ENCODE results near the gene PLEKHG4B.
"Not testable (repeated sequence)": the region's sequence is repeated elsewhere in the genome, so short reads cannot be mapped to it uniquely, and the experiment has no call there.

PLEKHG4B gene

DNA sequence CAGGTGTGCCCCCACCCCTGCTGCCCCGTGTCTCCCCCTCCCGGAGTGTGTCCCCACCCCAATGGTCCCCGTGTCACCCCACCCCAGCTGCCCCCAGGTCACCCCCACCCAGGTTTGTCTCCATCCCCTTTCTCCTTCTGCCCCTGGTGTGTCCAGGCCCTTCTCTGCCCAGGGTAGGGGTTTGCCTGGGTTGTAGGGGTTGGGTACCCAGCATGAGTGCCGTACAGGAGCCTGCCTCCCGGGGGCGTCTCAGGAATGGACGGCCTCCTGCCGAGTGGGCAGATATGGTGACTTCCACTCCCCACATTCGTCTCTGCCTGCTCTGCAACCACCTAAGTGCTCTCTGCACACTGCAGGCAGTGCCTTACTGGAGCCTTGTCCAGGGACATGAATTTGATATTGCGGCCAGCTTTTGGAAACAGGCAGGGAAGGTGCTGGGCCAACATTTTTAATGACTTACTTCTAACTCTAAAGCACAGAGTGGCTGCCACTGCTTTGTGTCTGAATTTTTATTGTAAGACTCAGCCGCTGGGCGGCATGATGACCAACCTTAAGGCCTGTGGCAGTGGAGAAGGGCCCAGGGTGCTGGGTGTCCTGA lies 106.0 kb downstream of the PLEKHG4B start:
- in situ Hi-C loops (cut with MboI; ENCODE audit: low sequenced_read_pairs): no loop called here

DNA sequence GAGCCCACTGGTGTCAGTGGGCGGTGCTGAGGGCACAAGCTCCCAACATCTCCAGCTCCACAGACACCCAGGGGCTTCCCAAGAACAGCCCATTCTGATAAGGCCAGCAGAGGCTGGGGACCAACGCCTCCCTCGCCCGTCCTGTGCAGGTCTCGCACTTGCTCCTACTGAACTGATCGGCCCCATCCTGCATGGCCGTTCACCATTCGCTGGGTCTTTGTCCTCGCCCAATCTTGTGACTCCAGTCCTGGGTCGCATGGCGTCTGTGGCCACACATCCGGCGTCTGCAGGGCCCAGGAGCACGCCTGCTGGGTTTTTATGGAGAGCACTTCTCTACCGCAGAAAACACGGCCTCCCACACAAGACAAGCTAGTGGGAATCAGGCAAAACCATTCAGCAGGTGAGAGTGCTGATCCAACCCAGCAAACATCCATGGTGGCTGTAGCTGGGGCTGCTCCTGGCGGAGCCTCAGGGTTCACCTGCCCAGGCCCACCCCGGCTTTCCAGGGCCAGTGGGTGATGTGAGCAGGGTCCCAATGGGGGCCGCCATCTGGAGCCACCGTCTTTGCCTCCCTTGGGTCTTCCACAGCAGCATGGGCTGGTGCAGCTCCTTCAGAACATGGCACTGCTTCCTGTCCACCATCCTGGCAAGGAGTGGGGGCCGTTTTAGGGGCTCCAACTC lies 106.7 kb downstream of the PLEKHG4B start:
- in situ Hi-C loops (cut with MboI; ENCODE audit: low sequenced_read_pairs): no loop called here

DNA sequence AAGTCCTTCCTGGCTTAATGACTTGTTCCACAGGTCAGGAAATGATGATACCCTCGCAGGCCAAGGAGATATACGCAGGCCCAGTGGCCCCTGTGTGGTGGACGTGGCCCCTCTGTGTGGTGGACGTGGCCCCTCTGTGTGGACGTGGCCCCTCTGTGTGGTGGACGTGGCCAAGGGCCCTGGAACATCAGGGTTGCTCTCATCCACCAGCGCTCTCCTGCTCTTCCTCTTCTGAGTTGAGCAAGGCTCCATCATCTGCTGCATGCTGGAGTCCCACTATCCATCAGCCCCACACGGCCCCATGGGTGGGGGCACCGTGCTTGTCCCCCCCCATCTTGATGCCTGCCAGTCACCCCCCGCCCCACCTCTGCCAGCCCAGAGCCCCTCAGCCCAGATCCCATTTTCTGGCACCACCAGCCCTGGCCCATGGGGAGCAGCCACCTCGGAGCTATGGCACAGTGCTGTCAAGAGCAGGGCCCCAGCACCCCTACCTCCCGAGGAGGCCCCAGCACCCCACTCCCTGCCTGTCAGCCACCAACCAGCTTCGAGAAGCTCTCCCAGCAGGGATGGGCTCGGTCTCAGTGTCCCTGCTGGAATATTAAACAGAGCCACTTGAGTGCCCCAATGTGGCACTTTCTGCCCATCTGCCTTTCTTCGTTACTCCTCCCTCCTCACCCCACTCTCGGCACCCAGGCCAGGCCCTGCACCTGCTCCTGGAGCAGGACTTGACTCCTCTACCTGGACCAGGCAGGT lies 107.4 kb downstream of the PLEKHG4B start:
- in situ Hi-C loops (cut with MboI; ENCODE audit: low sequenced_read_pairs): no loop called here

DNA sequence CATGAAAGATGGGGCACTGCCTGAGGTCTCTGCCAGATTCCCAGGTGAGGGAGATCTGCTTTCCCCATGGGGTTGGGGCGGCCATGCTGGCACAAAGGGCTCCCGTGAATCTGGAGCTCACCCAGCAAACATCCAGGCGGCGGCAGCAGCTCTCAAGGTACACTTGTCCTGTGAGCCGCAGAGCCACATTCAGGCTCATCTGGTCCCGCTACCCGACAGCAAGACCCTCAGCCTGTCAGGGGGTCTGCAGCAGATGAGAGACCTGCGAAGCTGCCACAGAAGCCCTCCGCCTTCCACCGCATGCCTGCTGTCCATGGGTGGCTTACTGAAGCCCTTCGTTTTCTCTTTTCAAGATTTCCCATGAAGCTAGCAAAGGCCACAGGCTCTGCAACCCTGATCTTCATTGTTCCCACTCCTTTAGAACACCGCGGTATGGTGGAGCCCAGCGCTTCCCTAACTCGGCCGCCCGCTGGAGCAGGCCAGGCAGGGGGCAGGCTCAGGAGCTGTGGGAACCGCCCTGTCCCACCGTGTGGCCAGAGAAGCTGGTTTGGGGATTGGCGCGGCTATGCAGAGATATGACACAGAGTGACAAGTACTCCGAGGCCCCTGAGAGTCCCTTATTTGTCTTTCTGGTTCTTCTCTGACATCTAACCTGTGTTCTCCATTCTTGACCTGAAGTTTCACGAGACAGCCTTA lies 108.1 kb downstream of the PLEKHG4B start:
- in situ Hi-C loops (cut with MboI; ENCODE audit: low sequenced_read_pairs): no loop called here

DNA sequence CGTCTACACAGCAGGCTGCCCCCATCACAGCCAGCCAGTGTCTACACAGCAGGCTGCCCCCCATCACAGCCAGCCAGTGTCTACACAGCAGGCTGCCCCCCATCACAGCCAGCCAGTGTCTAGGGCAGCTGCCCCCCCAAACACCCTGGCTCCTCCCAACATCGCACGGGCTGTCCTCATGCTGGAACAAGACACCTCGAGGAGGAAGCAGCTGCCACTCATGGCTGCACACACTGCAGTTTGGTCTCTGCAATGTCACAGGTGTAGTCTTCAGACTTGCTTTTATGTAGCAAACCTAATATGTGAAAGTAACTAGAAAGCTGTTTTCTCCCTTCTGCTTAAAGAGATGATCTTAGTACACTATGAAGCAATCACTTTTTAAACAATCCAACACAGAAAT lies 109.0 kb downstream of the PLEKHG4B start:
- in situ Hi-C loops (cut with MboI; ENCODE audit: low sequenced_read_pairs): no loop called here

DNA sequence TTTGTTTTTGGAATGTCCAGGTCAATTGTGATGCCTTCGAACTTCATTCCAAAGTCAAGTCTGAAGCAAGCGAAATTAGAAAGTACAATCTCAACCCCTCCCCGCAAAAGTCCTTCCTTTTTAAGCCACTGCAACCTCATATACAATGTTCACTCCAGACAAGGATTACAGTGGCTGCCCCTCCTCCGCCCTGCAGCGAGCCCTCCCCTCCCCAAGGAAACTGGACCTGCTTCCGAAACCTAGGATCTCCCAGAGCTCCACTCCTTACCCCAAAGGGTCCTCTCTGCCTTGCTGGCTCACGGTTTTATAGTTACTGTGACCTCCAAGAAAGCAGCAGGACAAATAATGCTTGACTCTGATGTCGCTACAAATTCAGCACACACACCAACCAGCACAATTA lies 109.7 kb downstream of the PLEKHG4B start:
- in situ Hi-C loops (cut with MboI; ENCODE audit: low sequenced_read_pairs): no loop called here

DNA sequence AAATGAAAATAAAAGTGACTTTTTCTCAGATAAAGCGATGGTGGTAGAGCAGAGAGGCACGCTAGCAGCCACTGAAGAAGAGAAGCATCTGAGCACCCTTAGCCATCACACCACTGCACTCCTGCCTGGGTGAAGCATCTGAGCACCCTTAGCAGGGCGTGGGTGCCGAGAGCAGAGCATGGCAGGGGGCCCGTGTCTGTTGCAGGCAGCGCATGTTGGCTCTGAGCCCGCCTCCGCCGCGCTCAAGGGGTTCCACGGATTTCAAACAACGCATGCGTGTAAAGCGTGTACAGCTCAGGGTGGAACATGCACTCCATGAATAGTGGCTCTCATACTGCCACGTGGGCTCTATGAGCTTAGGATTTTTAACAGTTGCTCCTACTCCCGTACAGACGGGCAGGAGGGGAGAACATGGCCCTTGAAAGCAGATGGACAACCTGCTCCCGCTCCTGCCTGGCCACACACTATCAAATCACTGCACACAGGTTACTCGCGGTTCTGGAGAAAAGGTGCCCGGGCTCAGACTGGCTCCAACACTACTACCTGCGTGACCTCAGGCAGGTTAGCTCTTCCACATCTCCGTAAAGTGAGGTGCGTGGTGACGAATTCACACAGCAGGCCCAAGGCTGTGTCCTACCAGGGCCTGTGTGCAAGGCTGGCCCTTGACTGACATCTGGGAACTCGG lies 111.4 kb downstream of the PLEKHG4B start:
- in situ Hi-C loops (cut with MboI; ENCODE audit: low sequenced_read_pairs): no loop called here

DNA sequence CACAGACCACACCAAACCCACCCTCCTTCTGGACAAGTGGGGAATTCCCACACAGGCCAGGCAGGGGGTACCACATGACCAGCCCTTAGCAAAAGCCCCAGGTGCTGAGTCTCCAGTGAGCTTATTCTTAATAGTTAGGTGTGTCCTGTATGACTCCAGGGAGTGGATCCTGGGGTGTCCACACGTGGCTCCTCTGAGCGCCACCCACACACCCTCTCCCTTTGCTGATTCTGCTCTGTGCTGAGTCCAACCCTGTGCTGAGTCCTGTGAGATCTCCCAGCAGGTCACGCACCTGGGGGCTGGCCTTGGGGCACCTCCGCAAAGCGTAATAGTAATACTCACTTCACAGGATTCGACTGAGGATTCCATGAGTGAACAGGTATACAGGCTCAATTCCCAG lies 112.0 kb downstream of the PLEKHG4B start:
- in situ Hi-C loops (cut with MboI; ENCODE audit: low sequenced_read_pairs): no loop called here

DNA sequence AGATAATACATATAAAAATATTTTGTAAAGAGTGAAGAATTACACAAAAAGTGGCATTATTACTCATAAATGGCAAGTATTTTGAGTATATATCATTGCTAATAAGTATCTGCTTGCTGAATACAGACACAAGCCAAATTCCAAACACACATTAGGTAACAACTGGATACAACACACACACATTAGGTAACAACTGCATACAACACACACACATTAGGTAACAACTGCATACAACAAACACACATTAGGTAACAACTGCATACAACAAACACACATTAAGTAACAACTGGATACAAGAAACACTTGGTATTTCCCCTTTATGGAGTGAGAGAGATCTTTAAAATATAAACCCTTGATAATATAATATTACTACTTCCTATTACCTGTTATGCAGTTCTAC lies 112.5 kb downstream of the PLEKHG4B start:
- in situ Hi-C loops (cut with MboI; ENCODE audit: low sequenced_read_pairs): no loop called here

DNA sequence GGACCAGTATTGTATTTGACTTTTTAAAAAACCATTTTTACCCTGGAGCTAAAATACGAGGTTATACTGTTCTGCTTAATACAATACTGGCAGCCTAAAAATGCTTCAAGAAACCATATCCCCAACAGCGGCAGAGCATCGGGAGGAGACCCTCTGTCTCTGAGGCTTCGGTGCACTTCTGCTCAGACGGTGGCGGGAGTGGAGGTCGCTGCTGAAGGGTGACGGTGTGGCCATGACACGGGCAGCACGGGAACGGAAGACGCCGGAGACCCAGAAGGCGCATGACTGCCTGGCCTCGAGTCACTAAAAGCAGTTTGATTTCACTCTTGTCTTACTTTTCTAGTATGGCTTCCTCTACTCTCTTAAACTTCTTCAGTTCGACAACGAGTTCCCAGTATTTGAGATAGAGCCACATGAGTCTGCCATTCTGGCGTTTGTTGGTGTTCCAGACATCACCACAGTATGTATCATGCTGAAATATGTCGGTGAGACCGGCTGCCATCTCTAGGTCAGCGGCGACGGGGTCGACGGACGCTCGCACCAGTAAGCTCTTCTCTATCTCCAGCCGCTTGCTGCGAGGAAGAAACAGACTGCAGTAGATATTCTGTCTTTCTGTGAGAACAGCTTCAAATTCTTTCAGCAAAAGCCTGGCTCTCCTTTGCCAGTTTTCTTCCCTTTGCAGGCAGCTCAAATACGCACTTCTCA lies 113.2 kb downstream of the PLEKHG4B start:
- in situ Hi-C loops (cut with MboI; ENCODE audit: low sequenced_read_pairs): no loop called here

DNA sequence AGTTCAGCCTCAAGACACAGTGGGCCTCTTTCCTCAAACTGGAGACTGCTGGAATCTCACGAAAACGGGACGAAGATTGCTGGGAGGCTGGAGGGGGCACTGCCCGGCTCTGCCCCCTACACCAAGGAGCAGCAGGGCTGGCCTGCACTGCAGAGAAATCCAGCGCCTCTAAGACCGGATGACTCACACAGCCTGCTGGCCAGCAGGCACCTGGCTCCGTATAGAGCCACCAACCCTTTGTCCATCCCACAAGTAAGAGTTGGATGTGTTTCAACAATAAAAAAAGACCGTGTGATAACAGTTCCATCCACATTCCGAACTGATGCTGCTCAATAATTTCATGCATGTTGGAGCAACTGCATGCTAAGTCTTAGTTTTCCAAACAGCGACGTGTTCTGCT lies 114.4 kb downstream of the PLEKHG4B start:
- in situ Hi-C loops (cut with MboI; ENCODE audit: low sequenced_read_pairs): no loop called here

DNA sequence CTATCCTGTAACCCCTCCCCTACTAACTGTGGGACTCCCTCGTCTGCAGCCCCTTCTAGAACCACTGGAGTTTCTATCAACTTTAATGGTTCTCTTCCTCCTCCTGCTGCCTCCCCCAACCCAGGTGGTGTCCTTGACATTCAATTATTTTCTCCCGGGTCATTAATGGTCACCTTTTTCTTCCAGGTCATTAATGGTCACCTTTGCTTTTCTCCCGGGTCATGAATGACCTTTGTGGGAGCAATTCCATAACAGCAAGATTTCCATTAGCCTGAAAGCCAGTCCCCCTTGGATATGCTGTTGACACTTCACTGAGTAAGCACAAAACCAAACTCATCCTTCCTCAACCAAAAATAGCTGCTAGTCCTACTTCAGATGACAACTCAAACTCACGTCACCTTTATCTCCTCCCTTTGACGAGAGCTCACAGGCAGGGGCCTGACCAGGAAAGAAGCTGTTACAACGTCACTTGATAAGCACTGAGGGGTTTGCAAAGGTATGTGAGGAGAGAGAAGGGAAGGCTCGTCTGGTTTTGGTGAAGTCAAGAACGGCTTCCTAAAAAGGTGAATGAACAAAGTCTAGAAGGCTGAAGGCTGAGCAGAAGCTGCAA lies 115.1 kb downstream of the PLEKHG4B start:
- in situ Hi-C loops (cut with MboI; ENCODE audit: low sequenced_read_pairs): no loop called here

DNA sequence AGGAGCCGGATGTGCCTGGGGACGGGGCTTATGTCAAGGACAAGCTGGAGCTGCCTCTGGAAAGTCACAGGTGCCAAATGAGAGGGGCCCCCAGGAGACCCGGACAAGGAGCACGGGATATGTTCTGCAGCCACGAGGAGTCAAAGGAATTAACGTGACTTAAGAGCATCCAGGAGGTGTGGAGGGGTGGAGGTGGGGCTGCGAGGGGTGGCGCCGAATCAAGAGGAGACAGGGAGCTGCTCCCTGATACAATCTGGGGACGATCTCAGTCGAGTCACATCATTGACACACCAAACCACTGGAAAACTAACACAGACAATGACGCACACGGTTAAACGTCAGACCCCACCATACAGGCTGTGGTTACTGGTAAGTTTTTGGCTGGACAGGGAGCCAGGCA lies 115.6 kb downstream of the PLEKHG4B start:
- in situ Hi-C loops (cut with MboI; ENCODE audit: low sequenced_read_pairs): no loop called here

DNA sequence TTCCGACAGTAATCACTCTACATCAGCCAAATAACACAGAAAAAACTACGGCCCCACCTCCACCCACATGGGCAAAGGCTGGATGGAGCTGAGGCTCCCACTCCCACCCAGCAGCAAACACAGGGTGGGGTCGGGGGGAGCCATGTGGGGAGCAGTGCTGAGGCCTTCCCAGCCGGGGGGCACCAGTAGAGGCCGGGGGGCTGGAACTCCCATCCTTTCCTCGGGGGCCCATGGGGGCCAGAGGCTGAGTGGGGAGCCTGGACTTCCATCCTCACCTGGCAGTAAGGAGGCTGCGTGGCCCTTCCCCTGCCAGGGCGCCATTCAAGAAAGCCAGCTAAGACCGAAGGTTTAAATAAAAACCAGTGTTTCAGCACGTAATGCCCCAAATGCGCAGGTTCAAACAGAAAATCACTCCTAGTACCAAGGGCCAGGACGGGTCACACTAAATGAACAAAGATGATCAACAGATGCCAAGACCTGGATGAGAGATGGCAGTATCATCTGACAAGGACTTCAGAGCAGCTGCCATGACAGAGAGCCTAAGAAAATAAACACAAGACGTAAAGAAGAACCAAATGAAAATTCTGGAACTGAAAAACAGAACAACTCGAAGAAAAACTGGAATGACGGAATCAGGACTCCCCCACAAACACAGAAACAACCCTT lies 116.6 kb downstream of the PLEKHG4B start:
- in situ Hi-C loops (cut with MboI; ENCODE audit: low sequenced_read_pairs): no loop called here

DNA sequence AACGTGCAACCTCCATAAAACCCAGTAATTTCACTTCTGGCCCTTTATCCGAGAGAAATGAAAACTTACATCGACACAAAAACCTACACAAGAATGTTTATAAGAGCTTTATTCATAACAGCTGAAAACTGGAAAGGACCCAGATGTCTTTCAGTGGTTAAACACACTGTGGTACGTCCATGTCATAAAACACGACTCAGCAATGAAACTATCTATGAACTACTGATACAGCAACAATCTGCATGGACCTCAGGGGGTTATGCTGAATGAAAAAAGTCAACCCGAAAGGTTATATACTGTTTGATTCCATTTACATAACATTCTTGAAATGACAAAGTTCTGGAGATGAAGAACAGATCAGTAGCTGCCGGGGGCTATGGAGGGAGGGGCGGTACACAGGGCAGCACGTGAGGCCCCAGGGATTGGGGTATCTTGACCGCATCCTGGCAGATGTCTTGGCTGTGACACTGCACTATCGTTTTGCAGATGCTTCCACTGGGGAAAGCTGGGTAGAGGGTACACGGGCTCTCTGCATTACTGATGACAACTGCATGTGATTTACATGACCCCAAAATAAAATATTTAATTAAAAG lies 121.9 kb downstream of the PLEKHG4B start:
- in situ Hi-C loops (cut with MboI; ENCODE audit: low sequenced_read_pairs): no loop called here

DNA sequence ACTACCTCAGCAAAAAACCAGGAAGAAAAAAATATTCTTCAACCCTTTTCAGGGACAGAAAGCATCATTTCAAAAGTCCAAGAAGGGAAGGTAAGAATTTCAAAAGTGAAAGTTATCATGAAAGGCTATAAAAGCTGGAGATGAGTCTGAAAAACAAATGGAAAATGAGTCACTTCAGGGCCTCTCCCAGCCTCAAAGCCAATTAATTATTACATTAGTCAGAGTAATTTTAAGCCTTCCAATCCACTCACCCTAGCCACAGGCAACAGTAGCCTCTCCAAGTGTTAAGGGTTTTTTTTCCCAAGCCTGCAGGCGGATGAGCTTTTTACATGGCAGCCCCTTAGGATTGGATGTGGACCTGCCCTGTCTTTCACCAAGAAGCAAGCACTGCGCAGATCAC lies 123.3 kb downstream of the PLEKHG4B start:
- in situ Hi-C loops (cut with MboI; ENCODE audit: low sequenced_read_pairs): not testable (repeated sequence)

DNA sequence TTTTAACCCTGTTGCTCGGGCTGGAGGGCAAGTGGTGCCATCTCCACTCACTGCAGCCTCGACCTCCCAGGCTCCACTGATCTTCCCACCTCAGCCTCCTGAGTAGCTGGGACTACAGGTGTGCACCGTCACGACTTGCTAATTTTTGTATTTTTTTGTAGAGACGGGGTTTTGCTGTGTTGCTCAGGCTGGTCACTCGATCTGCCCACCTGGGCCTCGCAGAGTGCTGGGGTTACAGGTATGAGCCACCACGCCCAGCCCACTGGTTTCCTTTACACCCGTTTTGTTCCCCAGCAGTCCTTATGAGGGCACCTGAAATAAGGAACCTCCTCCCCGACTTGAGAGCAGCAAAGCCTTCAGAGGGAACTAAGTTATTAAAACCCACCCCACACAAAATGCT lies 124.1 kb downstream of the PLEKHG4B start:
- in situ Hi-C loops (cut with MboI; ENCODE audit: low sequenced_read_pairs): not testable (repeated sequence)

DNA sequence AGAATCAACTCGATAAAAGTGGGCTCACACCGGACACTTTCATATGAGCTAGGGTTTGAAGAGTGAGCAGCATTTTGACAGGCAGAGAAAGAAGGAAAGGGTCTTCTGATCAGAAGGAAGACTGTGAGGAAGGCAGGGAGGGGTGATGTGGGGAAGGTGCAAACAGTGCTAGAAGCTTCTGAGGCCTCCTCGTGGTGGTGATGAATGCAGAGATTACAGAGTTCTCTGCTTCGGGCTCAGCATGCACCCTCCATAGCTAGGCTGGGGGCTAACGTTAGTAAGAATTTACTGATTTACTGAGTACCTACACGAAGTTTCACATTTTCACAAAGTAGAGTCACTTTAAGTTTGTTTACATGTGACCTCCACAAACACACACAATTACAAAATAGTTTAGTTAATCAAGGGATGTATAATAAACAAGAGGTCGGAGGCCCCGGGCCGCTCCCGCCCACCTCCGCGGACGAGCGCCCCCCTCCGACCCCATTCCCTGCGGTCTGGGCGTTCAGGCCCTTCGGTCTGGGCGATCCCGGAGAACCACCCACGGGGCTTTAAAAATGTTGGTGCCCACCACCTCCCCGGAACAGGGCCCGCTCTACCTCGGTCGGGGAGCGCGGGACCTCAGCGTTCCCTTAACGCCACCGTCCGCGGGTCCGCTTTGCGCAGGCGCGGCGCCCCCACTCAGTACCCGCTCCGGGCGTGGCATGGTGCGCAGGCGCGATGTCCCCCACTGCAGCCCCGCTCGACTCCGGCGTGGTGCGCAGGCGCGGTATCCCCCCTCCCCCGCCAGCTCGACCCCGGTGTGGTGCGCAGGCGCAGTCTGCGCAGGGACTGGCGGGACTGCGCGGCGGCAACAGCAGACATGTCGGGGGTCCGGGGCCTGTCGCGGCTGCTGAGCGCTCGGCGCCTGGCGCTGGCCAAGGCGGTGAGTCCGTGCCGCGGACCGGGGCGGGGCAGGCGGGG lies 125.8 kb downstream of the PLEKHG4B start, which contains the start of the genes CCDC127 and SDHA:
Gene CCDC127, minus strand, starts transcription at position 660 of the 963 bp plus-strand sequence. CDS start 1,304 bp downstream, outside the sequence.
Gene SDHA, plus strand, starts transcription at position 827 of the 963 bp plus-strand sequence. Its CDS starts 36 bp downstream, at position 863.
- in situ Hi-C loops (cut with MboI; ENCODE audit: low sequenced_read_pairs): not testable (repeated sequence)

All from HL-60/S4 treated with retinoic acid at 250 ng/mL for 4 days and 3 days (cell line).